Mesodermal cell (in vitro differentiated cells): Measurements from ENCODE around the gene CLCF1.
A peak's percentile ranks its signal among the peaks of the same experiment; 100 is the strongest.

Source experiments
- H3K27ac ChIP-seq: 2 replicates; pipeline ENCODE4 v1.7.0; 2013; ENCODE audit warnings: mild to moderate bottlenecking, low read depth, low read length, moderate library complexity; ENCODE audit not compliant: severe bottlenecking
- H3K36me3 ChIP-seq: 2 replicates; pipeline ENCODE4 v1.7.1; 2013; ENCODE audit warnings: mild to moderate bottlenecking, low read length, moderate library complexity; ENCODE audit not compliant: control insufficient read depth, insufficient read depth
- H3K4me1 ChIP-seq: one replicate; pipeline ENCODE4 v1.7.1; 2013; ENCODE audit warnings: mild to moderate bottlenecking, low read length; ENCODE audit not compliant: insufficient read depth, control insufficient read depth, poor library complexity, severe bottlenecking
- H3K4me3 ChIP-seq: 2 replicates; pipeline ENCODE4 v1.7.0; 2013; ENCODE audit warnings: low read length, control low read depth, mild to moderate bottlenecking; ENCODE audit not compliant: insufficient read depth, poor library complexity, severe bottlenecking; ENCODE audit errors: extremely low read depth
- H3K9me3 ChIP-seq: 2 replicates; pipeline ENCODE4 v1.7.1; 2013; ENCODE audit warnings: mild to moderate bottlenecking, low read length, moderate library complexity; ENCODE audit not compliant: control insufficient read depth
- WGBS, 2 experiments: methylation state at CpG; one replicate each; pipeline ENCODE4 v1.1.5; 2013; ENCODE audit warnings: missing lambda C conversion rate in 2 of 2; ENCODE audit not compliant: insufficient coverage in 2 of 2; 5-methylcytosine and 5-hydroxymethylcytosine counted together

CLCF1 gene

DNA sequence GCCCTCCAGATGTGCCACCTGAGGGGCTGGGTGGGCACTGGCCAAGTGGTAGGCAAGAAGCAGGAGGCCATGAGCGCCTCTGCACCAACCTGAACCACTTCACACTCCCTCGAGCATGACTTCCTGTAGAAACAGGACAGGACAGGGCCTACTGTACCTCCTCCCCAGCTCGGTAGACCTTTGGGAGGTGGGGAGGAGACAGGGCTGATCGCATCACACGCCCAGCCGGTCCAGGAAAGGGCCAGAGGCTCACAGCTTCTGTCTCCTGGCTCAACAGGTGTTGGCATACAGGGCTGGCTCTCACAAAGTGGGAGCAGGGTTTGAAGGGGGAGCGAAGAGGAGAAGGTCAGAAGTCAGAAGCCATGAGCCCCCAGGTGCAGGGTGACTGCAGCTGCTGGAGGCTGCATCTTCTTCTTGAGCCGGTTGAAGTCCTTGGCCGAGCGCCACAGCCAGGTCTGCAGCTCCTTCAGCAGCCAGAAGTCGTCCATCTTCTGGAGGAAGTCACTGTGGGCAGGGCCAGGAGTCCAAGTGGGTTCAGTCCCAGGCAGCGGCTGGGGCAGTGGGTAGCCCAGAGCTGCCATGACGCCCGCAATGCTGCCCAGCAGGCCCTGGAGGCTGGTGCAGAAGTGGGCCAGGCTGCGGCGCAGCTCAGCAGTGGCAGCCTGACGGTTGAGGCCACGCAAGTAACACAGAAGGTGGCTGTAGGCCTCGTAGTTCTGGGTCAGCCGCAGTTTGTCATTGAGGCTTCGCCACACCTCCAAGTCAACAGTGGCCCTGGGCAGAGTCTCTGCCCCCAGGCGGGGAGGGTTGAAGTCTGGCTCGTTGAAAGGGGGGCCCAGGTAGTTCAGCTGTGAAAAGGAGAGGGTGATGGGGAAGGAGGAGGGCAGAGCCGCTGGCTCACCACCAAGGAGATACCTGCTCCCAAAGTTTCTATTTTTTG lies 8.3 kb downstream of the CLCF1 start:
- WGBS, 2 experiments, result 91 to 93% methylated on average over 17 to 19 of the region's 24 CpGs
- Histone ChIP-seq H3K4me3 (no peak overlapping the region), H3K9me3 (no peaks in the 10 kb centered on the region), H3K36me3 (peaks cover 13% of the 10 kb centered on the region), H3K4me1 (peaks cover 8% of the 10 kb centered on the region), H3K27ac (no peak overlapping the region)

- H3K4me3 ChIP-seq, result no peak overlapping the region
- H3K4me1 ChIP-seq, result no peaks in the 10 kb centered on the region
- no peaks in the 10 kb centered on the region for H3K9me3 ChIP-seq
- H3K36me3 ChIP-seq, result peaks cover 13% of the 10 kb centered on the region
- WGBS, 2 experiments, result 96 to 100% methylated on average over 3 of the region's 3 CpGs
- no peak overlapping the region for H3K27ac ChIP-seq
Observed at GRCh38 chr11:67364169-67364568, 9.2 kb downstream of the CLCF1 start.

- Histone ChIP-seq H3K9me3 (no peaks in the 10 kb centered on the region), H3K4me1 (peaks cover 40% of the 10 kb centered on the region), H3K4me3 (no peak overlapping the region), H3K36me3 (no peaks in the 10 kb centered on the region), H3K27ac (no peak overlapping the region)
- WGBS, 2 experiments, result 93 to 98% methylated on average over 8 to 11 of the region's 12 CpGs
Observed at GRCh38 chr11:67357831-67358670, 15.3 kb downstream of the CLCF1 start.

GRCh38 chr11:67356864-67357561 lies 16.4 kb downstream of the CLCF1 start:
- 19 to 44% methylated on average over 2 of the region's 3 CpGs for WGBS, 2 experiments
- H3K27ac ChIP-seq, result peak overlapping the region; percentile 4

GRCh38 chr11:67356387-67356863 lies 17.0 kb downstream of the CLCF1 start:
- no peak overlapping the region for H3K27ac ChIP-seq
- no peak overlapping the region for H3K4me3 ChIP-seq
- H3K9me3 ChIP-seq, result no peaks in the 10 kb centered on the region
- H3K4me1 ChIP-seq, result peaks cover 40% of the 10 kb centered on the region
- no peaks in the 10 kb centered on the region for H3K36me3 ChIP-seq
- WGBS, 2 experiments, result 15 to 18% methylated on average over 2 to 3 of the region's 4 CpGs

More at GRCh38 chr11:67356864-67357561, 16.4 kb downstream of the CLCF1 start:
- H3K9me3 ChIP-seq, result no peaks in the 10 kb centered on the region
- no peaks in the 10 kb centered on the region for H3K36me3 ChIP-seq
- no peak overlapping the region for H3K4me3 ChIP-seq
- peaks cover 40% of the 10 kb centered on the region for H3K4me1 ChIP-seq

DNA sequence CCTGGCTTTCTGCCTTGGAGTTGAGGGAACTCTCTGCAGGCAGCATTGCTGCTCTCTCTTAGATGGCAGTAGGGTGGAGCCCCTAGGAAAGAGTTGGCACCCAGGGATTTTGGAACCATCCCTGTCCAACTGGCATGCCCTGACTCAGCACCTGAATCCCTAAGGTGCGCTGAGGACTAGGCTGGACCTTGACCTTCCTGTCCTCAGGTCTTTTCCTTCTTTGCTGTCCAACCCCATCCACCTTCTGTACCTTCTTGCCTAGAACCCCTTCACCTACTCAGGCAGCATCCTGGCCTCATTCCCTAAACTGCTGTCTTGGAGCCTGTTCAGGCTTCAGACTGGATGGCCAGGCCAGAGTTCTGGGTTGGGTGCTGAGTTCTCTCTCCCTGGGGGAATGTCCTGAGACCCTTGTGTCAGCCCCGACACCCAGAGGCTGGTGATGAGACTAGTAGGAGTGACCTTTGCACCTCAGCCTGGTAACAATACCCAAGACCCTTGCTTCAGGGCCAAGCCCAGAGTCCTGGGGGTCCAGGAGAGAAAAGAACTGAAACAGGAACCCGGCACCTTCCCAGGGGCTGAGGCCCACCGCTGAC lies 17.5 kb downstream of the CLCF1 start:
- Histone ChIP-seq H3K36me3 (no peaks in the 10 kb centered on the region), H3K9me3 (no peaks in the 10 kb centered on the region), H3K4me3 (no peak overlapping the region), H3K27ac (peak overlapping the region; percentile 94), H3K4me1 (peaks cover 40% of the 10 kb centered on the region)
- 82 to 100% methylated on average over 1 to 4 of the region's 4 CpGs for WGBS, 2 experiments

DNA sequence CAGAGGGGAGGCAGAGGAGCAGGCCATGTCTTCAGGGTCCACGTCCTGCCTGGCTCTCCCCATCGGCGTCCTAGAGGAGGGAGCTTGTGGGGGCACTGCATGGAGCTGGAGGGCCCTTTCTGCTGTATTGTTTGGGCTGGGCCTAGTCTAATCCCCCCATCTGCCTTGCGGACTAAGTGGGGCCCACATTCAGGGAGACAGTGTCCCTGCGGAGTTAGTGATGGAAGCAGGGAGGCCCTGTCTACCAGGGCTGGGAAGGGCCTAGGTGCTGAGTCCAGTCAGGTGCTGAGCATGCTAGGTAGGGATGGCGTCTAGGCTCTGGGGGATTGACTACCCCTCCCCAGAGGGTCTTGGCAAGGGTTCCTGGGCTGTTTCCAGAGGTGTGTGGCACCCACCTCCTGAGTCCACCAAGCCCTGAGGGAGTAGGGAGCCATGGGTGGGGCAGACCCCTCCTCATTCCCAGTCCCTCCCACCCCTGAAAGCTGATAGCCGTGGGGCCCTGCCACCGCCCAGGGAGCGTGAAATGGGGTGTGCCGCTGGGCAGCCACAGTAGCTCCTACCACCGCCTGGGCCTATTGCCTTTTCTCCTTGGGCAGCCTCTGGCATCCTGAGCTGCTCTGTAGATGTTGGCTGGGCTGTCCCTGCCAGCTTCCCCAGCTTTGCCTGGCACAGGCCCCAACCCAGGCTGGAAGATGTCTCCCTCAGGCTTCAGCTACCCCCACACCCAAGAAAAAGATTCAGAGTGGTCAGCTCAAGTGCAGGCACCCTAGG lies 18.2 kb downstream of the CLCF1 start:
- no peaks in the 10 kb centered on the region for H3K9me3 ChIP-seq
- H3K27ac ChIP-seq, result peak overlapping the region; percentile 94
- no peaks in the 10 kb centered on the region for H3K36me3 ChIP-seq
- 84 to 86% methylated on average over 6 to 9 of the region's 11 CpGs for WGBS, 2 experiments
- H3K4me1 ChIP-seq, result peaks cover 40% of the 10 kb centered on the region
- no peak overlapping the region for H3K4me3 ChIP-seq

GRCh38 chr11:67354075-67355022 lies 19.0 kb downstream of the CLCF1 start:
- peak overlapping the region; percentile 94 for H3K27ac ChIP-seq
- H3K4me1 ChIP-seq, result peaks cover 42% of the 10 kb centered on the region
- H3K4me3 ChIP-seq, result peak overlapping the region; percentile 60
- no peaks in the 10 kb centered on the region for H3K9me3 ChIP-seq
- no peaks in the 10 kb centered on the region for H3K36me3 ChIP-seq
- 33 to 42% methylated on average over 5 of the region's 8 CpGs for WGBS, 2 experiments
